HEK293 (cell line): ENCODE data around the gene HNRNPH1.
A peak's percentile ranks its signal among the peaks of the same experiment; 100 is the strongest.

ENCODE experiments used
- CTCF ChIA-PET: fragments of 350-600 bp; formaldehyde crosslinking; extraction: SDS; loops from one replicate; lab custom pipeline; 2021; ENCODE audit warnings: antibody characterized with exemption; lab: Yijun Ruan, JAX
- POLR2A ChIA-PET: fragments of 300-600 bp; formaldehyde crosslinking; extraction: SDS; loops from one replicate; lab custom pipeline; 2020; ENCODE audit warnings: antibody characterized with exemption, inconsistent platforms; lab: Yijun Ruan, JAX
- H3K27ac ChIP-seq: fragments of 200-500 bp; sonication (Bioruptor generic); 2 replicates; pipeline ENCODE4 v1.5.1; 2014; ENCODE audit warnings: low read depth, low read length, control low read depth, inconsistent platforms; ENCODE audit errors: extremely low read depth
- H3K36me3 ChIP-seq, 2 experiments: fragments of 200-500 bp in 1 of 2; sonication (Bioruptor generic) in 1 of 2; 1 replicate in 1 of 2; 2 replicates in 1 of 2; pipeline ENCODE4 v1.5.1; 2014 to 2017; ENCODE audit warnings: inconsistent platforms in 2 of 2, low read length in 2 of 2; ENCODE audit not compliant: control insufficient read depth in 2 of 2, insufficient read depth in 1 of 2
- H3K4me1 ChIP-seq: fragments of 200-500 bp; sonication (Bioruptor generic); 2 replicates; pipeline ENCODE4 v1.5.1; 2014; ENCODE audit warnings: mild to moderate bottlenecking, low read length, inconsistent platforms; ENCODE audit not compliant: control insufficient read depth, insufficient read depth
- H3K4me3 ChIP-seq: 2 replicates; pipeline ENCODE4 v1.5.1; 2011; ENCODE audit warnings: low read depth, mild to moderate bottlenecking, control low read depth, low read length, moderate library complexity
- H3K9me3 ChIP-seq: fragments of 200-500 bp; sonication (Bioruptor generic); 2 replicates; pipeline ENCODE4 v1.5.1; 2014; ENCODE audit warnings: low read depth, low read length, inconsistent platforms; ENCODE audit not compliant: control insufficient read depth, insufficient read depth
- BCL11A ChIP-seq: fragments of 450-650 bp; formaldehyde crosslinking; IDR thresholded peaks from 2 replicates; pipeline ENCODE4 v1.5.1; 2016; ENCODE audit warnings: low read depth, missing biosample characterization, missing genetic modification characterization
- HOXA7 ChIP-seq: sonication (generic); formaldehyde crosslinking; IDR thresholded peaks from 2 replicates; pipeline ENCODE4 v1.8.1; 2022; ENCODE audit warnings: missing genetic modification reagents, borderline replicate concordance
- KLF1 ChIP-seq: fragments of 450-650 bp; formaldehyde crosslinking; IDR thresholded peaks from 2 replicates; pipeline ENCODE4 v1.5.1; 2016; ENCODE audit warnings: missing biosample characterization, missing genetic modification characterization
- PRDM2 ChIP-seq: fragments of 450-650 bp; formaldehyde crosslinking; IDR thresholded peaks from 2 replicates; pipeline ENCODE4 v1.5.1; 2016; ENCODE audit warnings: missing biosample characterization, missing genetic modification characterization, borderline replicate concordance
- SP2 ChIP-seq: fragments of 450-650 bp; formaldehyde crosslinking; IDR thresholded peaks from 2 replicates; pipeline ENCODE4 v1.5.1; 2016; ENCODE audit warnings: missing biosample characterization, missing genetic modification characterization
- WT1 ChIP-seq: fragments of 450-650 bp; formaldehyde crosslinking; IDR thresholded peaks from 2 replicates; pipeline ENCODE4 v1.5.1; 2016; ENCODE audit warnings: missing biosample characterization, missing genetic modification characterization
- ZBTB1 ChIP-seq: fragments of 450-650 bp; formaldehyde crosslinking; IDR thresholded peaks from 2 replicates; pipeline ENCODE4 v1.5.1; 2016; ENCODE audit warnings: missing biosample characterization, missing genetic modification characterization
- ZNF132 ChIP-seq: fragments of 450-650 bp; formaldehyde crosslinking; IDR thresholded peaks from 2 replicates; pipeline ENCODE4 v1.5.1; 2017; ENCODE audit warnings: missing biosample characterization, missing genetic modification characterization, borderline replicate concordance
- ZNF157 ChIP-seq: fragments of 450-650 bp; formaldehyde crosslinking; IDR thresholded peaks from 2 replicates; pipeline ENCODE4 v1.5.1; 2016; ENCODE audit warnings: missing biosample characterization, missing genetic modification characterization
- ZNF248 ChIP-seq: fragments of 450-650 bp; formaldehyde crosslinking; IDR thresholded peaks from 2 replicates; pipeline ENCODE4 v1.5.1; 2017; ENCODE audit warnings: missing biosample characterization, missing genetic modification characterization
- ZNF324 ChIP-seq: fragments of 450-650 bp; formaldehyde crosslinking; IDR thresholded peaks from 2 replicates; pipeline ENCODE4 v1.5.1; 2016; ENCODE audit warnings: missing biosample characterization, missing genetic modification characterization
- ZNF335 ChIP-seq: fragments of 450-650 bp; formaldehyde crosslinking; conservative IDR thresholded peaks from 2 replicates; pipeline ENCODE4 v1.5.1; 2016; ENCODE audit warnings: missing biosample characterization, missing genetic modification characterization
- ZNF341 ChIP-seq: fragments of 450-650 bp; formaldehyde crosslinking; IDR thresholded peaks from 2 replicates; pipeline ENCODE4; 2016; ENCODE audit warnings: low read depth, missing biosample characterization, missing genetic modification characterization
- ZNF350 ChIP-seq: fragments of 450-650 bp; formaldehyde crosslinking; IDR thresholded peaks from 2 replicates; pipeline ENCODE4 v1.5.0; 2017; ENCODE audit warnings: missing biosample characterization, mild to moderate bottlenecking, missing genetic modification characterization
- ZNF521 ChIP-seq: fragments of 450-650 bp; formaldehyde crosslinking; IDR thresholded peaks from 2 replicates; pipeline ENCODE4 v1.5.1; 2017; ENCODE audit warnings: missing biosample characterization, mild to moderate bottlenecking, missing genetic modification characterization
- ZNF544 ChIP-seq: fragments of 450-650 bp; formaldehyde crosslinking; IDR thresholded peaks from 2 replicates; pipeline ENCODE4 v1.5.0; 2017; ENCODE audit warnings: missing biosample characterization, missing genetic modification characterization
- ZNF580 ChIP-seq: fragments of 450-650 bp; formaldehyde crosslinking; IDR thresholded peaks from 2 replicates; pipeline ENCODE4 v1.5.1; 2016; ENCODE audit warnings: missing biosample characterization, missing genetic modification characterization
- ZNF621 ChIP-seq: fragments of 450-650 bp; formaldehyde crosslinking; IDR thresholded peaks from 2 replicates; pipeline ENCODE4 v1.5.1; 2017; ENCODE audit warnings: missing biosample characterization, missing genetic modification characterization
- ZNF629 ChIP-seq: fragments of 450-650 bp; formaldehyde crosslinking; IDR thresholded peaks from 2 replicates; pipeline ENCODE4 v1.5.1; 2017; ENCODE audit warnings: missing biosample characterization, missing genetic modification characterization
- TF ChIP-seq, protein P1 (sequence below): fragments of 450-650 bp; formaldehyde crosslinking; IDR thresholded peaks from 2 replicates; pipeline ENCODE4 v1.5.1; 2016; ENCODE audit warnings: missing biosample characterization, missing genetic modification characterization
- TF ChIP-seq, protein P2 (sequence below): fragments of 450-650 bp; formaldehyde crosslinking; IDR thresholded peaks from 2 replicates; pipeline ENCODE4 v1.5.1; 2017; ENCODE audit warnings: missing biosample characterization, missing genetic modification characterization
- TF ChIP-seq, protein P3 (sequence below): fragments of 450-650 bp; formaldehyde crosslinking; IDR thresholded peaks from 2 replicates; pipeline ENCODE4 v1.5.1; 2016; ENCODE audit warnings: missing biosample characterization, missing genetic modification characterization

HNRNPH1 gene

DNA sequence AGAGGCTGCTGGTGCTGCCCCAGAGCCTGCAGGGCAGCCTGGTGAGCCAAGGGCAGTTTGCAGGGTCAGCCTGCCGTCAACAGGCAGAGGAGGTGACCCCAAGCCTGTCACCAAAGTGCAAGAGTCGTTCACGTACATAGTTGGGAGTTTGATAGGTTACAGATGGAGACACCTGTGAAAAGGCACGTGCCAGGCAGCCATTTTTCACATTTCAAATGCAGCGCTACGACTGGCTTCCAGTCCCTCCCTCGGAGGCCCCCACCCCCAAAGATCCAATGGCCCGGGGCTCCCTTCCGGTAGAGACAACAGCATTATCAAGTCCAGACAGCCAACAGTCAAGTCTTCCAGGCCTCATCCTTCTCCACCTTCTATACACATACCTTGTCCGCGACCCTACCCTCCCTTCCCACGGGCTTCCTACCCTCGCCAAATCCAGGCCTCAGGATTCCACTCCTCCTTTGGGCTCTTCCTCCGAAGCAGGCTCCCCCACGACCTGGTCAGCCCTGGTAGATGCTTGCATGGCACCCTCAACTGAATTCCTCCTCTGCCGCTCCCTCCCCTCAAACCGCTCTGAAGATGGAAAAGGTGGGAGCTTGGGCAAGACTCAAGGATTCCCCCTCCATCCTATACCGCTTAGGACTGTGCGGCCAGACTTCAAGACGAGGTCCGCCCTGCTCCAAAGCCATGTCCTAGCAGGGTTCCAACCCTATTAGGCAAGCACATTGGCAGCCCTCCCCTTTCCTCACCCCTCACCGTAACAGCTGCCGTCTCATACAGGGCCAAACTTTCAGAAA is 13.2 kb downstream of the HNRNPH1 start:
- H3K36me3 ChIP-seq: peaks cover 31 to 93% of the 10 kb centered on the region in 2 experiments
- ChIA-PET POLR2A (interaction anchor here (0.6 to 6.2 kb wide), 4 partner anchors 10 to 27 kb away, joined by 3 to 94 read pairs (median 8); partner anchors contain the start of gene HNRNPH1), CTCF (interaction anchor here (0.8 kb wide), 1 partner anchor 449 kb away, joined by 3 read pairs; no protein-coding TSS in a partner anchor)
- TF ChIP-seq KLF1 (tag by site-specific recombination) (no peak), ZNF341 (tag by site-specific recombination) (peak; percentile 55)
- no peak overlapping the region for H3K27ac ChIP-seq
- H3K4me3 ChIP-seq: no peak overlapping the region
- H3K9me3 ChIP-seq: no peaks in the 10 kb centered on the region
- no peaks in the 10 kb centered on the region for H3K4me1 ChIP-seq

GRCh38 chr5:179609834-179610108 is 13.7 kb downstream of the HNRNPH1 start:
- POLR2A ChIA-PET: interaction anchor here (1.4 to 4.6 kb wide), 2 partner anchors 11 to 14 kb away, joined by 3 to 31 read pairs; partner anchors contain the start of gene HNRNPH1
- Histone ChIP-seq H3K36me3 (peaks cover 25 to 90% of the 10 kb centered on the region in 2 experiments), H3K4me3 (no peak overlapping the region), H3K9me3 (no peaks in the 10 kb centered on the region), H3K27ac (no peak overlapping the region), H3K4me1 (no peaks in the 10 kb centered on the region)
- no peak for TF ChIP-seq ZNF335 (tag by site-specific recombination)
- TF ChIP-seq SP2 (tag by site-specific recombination): no peak
- TF ChIP-seq ZBTB1 (tag by site-specific recombination): no peak
- no peak for TF ChIP-seq WT1 (tag by site-specific recombination)
- TF ChIP-seq, protein P1, sequence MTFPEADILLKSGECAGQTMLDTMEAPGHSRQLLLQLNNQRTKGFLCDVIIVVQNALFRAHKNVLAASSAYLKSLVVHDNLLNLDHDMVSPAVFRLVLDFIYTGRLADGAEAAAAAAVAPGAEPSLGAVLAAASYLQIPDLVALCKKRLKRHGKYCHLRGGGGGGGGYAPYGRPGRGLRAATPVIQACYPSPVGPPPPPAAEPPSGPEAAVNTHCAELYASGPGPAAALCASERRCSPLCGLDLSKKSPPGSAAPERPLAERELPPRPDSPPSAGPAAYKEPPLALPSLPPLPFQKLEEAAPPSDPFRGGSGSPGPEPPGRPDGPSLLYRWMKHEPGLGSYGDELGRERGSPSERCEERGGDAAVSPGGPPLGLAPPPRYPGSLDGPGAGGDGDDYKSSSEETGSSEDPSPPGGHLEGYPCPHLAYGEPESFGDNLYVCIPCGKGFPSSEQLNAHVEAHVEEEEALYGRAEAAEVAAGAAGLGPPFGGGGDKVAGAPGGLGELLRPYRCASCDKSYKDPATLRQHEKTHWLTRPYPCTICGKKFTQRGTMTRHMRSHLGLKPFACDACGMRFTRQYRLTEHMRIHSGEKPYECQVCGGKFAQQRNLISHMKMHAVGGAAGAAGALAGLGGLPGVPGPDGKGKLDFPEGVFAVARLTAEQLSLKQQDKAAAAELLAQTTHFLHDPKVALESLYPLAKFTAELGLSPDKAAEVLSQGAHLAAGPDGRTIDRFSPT (tag by site-specific recombination): no peak
- TF ChIP-seq ZNF621: no peak
- TF ChIP-seq ZNF248 (tag by site-specific recombination): no peak
- no peak for TF ChIP-seq ZNF521
- no peak for TF ChIP-seq HOXA7 (CRISPR knock-in tag)
- TF ChIP-seq, protein P2, sequence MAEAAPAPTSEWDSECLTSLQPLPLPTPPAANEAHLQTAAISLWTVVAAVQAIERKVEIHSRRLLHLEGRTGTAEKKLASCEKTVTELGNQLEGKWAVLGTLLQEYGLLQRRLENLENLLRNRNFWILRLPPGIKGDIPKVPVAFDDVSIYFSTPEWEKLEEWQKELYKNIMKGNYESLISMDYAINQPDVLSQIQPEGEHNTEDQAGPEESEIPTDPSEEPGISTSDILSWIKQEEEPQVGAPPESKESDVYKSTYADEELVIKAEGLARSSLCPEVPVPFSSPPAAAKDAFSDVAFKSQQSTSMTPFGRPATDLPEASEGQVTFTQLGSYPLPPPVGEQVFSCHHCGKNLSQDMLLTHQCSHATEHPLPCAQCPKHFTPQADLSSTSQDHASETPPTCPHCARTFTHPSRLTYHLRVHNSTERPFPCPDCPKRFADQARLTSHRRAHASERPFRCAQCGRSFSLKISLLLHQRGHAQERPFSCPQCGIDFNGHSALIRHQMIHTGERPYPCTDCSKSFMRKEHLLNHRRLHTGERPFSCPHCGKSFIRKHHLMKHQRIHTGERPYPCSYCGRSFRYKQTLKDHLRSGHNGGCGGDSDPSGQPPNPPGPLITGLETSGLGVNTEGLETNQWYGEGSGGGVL (tag by site-specific recombination): no peak
- TF ChIP-seq ZNF157 (tag by site-specific recombination): no peak
- no peak for TF ChIP-seq BCL11A (tag by site-specific recombination)
- TF ChIP-seq ZNF544 (tag by site-specific recombination): no peak
- TF ChIP-seq, protein P3, sequence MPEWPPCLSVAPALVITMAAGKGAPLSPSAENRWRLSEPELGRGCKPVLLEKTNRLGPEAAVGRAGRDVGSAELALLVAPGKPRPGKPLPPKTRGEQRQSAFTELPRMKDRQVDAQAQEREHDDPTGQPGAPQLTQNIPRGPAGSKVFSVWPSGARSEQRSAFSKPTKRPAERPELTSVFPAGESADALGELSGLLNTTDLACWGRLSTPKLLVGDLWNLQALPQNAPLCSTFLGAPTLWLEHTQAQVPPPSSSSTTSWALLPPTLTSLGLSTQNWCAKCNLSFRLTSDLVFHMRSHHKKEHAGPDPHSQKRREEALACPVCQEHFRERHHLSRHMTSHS (tag by site-specific recombination): no peak
- TF ChIP-seq ZNF350 (tag by site-specific recombination): no peak
- no peak for TF ChIP-seq ZNF580 (tag by site-specific recombination)
- no peak for TF ChIP-seq ZNF324
- no peak for TF ChIP-seq ZNF629
- no peak for TF ChIP-seq ZNF132 (tag by site-specific recombination)
- TF ChIP-seq PRDM2 (tag by site-specific recombination): no peak
- CTCF ChIA-PET: no interaction called here
